Measurements from ENCODE around the gene TEX26.

TEX26 gene

DNA sequence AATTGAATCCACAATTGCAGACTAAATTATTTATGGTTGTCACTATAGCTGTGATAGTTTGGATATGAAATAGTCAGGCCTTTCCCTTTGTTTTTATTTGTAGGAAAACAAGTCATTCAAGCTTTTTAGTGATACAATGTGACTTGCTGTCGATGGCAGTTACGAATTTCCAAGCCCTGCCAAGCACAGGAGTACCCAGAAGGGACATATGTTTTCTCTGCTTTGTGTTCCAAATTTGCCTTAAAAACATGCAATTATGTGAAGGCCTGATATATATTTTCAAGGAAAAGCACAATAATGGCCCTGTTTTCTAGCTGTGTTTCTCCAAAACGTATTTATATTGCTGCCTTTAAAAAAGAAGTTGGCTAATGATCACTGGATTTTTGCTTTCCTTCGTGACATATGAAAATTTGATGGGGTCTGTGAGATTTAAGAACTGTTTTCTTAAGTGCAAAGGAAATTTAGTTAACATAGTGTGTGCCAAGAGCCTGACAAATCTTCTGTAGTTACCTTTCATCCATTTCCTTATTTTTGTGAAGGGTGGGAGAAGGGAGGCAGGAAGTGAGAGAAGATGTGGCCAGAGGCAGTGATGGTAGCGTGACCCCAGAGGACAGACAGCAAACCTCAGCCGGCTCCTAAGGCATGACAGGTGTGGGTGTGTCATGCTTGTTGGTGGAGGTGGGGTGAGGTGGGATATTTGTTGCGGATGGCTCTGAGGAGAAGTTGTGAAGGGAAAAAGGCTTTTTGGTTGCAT, 79.6 kb downstream of the TEX26 start:
- DNase-seq (ENCODE audit: low spot score): no peak

DNA sequence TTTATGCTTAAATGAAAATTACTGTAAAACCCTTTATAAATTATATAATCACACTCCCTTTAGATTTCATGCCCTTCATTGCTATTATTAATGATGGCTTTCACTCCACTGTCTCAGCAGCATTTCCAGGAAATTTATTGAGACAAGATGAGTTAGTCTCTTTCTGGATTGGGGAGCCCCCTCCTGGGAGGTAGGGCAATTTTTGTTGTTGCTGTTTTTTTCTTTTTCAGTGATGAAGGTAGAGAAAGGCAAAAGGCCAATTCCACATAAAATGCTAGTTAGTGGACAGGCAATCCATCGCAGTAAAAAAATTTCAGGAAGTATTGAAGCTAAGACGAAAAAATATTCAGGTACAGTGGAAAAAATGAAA, 80.2 kb downstream of the TEX26 start:
- DNase-seq (ENCODE audit: low spot score): no peak

DNA sequence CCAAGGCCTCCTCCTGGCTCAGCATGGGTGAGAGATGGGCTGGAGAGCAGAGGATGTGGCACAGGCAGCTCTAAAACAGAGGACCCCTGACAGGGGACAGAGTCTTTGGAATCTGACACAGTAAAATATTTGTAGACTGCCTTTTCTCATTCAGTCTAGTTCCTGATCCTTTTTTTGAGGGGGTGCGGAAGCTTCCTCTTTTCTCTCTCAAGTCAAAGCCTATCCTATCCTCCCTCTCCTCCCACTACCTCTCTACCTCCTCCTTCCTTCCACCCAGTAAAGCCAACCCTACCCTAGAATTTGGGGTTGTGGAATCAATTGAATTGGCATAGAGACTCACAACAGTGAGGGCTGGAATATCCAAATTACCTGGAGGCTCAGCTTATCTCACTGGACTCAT, 82.0 kb downstream of the TEX26 start:
- no peak for DNase-seq (ENCODE audit: low spot score)

DNA sequence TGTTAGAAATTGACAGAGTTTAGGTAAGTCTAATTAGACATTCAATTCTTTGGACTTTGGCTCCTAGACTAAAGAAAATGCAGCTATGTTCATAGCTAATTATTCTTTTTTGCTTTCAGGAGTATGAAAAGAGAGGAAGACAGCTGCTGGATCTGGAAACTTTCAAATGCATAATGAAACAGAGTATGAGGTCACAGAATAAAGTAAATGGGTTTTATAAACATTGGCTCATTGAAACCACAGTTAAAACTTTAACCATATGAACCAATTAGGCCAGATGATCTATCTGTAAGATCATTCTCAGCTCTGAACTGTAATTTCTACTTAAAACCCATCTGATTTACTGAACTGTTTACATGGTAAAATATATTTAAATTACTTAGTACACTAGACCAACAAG, 82.7 kb downstream of the TEX26 start:
- no peak for DNase-seq (ENCODE audit: low spot score)

DNA sequence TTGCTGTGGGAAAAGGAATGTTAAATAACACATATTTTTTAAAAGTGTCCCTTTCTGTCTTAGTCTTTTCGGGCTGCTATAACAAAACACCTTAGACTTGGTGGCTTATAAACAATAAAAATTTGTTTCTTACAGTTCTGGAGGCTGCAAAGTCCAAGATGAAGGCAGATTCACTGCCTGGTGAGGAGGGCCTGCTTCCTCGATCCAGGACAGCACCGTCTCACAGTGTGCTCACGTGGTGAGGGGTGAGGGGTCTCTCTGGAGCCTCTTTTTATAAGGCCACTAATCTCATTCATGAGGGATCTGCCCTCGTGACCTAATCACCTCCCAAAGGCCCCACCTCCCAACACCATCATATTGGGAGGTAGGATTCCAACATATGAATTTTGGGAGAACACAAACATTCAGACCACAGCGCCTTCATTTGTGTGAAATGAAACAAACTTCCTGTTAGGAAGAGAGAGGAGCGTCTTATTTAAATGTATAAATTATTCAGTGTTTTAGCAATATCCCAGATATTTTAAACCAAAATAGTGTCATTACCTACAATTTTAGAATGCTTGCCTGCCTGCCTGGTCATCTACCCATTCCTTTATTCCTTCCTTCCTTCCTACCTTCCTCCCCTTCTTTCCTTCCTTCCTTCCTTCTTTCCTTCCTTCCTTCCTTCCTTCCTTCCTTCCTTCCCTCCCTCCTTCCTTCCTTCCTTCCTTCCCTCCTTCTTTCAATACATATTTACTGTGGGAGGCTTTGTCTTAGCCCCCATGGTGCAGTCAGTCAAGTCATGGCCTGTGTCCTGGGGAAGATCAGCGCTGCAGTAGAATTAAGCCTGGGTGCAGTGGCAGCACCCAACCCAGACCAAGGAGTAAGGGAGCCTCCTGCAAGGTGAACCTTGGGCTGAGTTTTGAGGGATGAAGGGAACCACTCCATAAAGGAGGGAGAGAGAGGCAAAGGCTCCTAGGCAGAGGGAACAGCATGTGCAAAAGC, 84.2 kb downstream of the TEX26 start:
- DNase-seq (ENCODE audit: low spot score): no peak

DNA sequence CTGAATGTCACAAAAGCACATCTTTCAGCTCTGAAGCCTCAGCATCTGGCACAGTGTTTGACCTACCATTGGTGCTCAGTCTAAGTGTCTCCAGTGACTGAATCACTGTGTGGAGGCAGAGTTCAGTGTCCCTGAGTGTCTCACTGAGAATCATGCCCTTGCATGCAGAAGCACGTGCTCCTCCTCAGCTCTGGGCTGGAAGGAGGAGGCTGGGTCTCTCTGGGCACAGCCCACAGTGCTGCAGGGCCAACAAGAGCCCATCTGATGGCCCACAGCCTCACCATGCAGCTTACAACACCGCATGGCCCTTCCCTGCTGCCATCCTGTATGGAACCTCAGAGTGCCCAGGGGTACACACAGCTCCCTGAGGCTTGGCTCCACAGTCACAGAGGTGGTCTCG, 86.1 kb downstream of the TEX26 start:
- no peak for DNase-seq (ENCODE audit: low spot score)

DNA sequence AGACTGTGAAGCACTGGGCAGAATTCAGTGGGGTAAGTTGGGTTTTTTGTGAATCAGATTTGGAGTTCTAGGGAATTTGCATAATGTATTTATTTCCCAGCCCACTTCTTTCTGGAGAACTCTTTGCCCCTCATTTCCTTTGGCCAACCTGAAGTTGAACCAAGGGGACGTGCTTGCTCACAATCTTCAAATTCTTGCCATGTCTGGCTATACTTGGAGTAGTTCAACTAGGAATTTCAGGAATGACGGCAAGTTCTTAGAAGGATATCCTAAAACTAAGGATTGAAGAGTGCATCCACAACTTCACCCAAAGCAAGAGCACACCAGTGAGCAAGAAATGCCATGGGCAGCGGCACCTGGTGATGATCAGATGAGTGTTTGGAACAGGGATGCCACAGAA, 88.5 kb downstream of the TEX26 start:
- no peak for DNase-seq (ENCODE audit: low spot score)

DNA sequence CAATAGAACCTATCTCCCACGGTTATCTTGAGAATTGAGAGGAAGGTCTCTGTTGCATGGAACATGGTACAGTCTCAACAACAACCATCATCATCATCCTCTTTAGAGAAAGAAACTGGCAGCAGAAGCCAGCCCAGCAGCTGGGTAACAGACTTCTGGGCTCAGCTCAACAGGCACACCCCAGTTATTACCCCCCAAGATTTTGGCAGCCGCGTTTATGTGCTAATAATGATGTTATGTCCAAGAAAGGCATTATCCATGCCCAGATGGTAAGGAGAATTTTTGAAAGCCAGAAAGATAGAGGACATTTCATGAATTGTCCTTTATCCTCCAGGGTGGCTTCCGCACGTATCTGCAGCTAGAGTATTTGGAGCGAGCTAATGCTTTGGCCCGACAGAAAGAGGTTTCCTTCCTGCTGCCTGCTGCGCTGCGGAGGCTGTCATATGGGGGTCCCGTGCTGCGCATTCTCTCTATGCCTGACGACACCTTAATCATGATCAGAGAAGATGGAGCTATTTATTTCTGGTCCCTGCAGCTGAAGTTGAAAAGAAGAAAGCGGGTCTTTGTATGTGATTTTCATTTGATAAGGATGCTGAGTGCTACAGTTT, 89.9 kb downstream of the TEX26 start:
- peak; percentile 83 for DNase-seq (ENCODE audit: low spot score)

DNA sequence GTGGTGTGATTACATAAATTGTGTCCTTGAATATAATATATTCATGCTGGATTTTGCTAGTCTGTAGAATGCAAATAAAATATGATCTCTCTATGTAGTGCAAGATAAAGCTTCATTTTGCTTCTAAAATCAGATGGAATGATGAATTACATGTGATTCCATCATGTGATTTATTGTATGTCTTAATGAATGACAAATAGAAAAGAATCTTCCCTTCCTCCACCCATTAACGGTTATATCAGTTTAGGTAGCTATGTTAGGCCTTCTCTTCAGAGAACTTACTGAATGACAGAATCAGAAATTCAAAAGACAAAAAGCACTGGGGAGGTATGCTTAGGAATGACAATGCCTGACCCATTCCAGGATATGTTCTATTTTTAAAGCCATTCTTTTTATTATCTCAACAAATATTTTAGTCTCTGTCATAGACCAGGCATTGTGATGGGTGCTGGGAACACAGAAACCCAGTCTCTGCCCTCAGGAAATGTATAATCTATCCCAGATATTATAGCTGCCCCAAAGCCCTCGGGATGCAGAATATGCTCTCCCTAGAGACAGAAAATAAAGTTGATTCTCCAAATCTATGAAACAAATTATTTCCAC, 90.6 kb downstream of the TEX26 start:
- no peak for DNase-seq (ENCODE audit: low spot score)
